Ishikawa (cell line): ENCODE measurements around the gene FKBP14.

Experiments
- CEBPB ChIP-seq: IDR thresholded peaks from 2 replicates; pipeline ENCODE4 v1.6.1; 2012
- YY1 ChIP-seq: IDR thresholded peaks from 2 replicates; pipeline ENCODE4 v1.6.1; 2012; ENCODE audit warnings: low read depth

- TF ChIP-seq CEBPB (no peak), YY1 (no peak)
Observed at GRCh38 chr7:30047124-30047523, 20.6 kb upstream of the FKBP14 start.
